ENCODE data around the gene PRKCA.

GRCh38 chr17:66726371-66726770, 424.0 kb downstream of the PRKCA start:
- TF ChIP-seq CTCF (conservative IDR thresholded peaks at IDR 0.05; ENCODE audit: low read depth in 2 of 2) (no peak), EZH2 (IDR thresholded peaks at IDR 0.05; ENCODE audit: low read depth, unreplicated experiment) (no peak), EZH2phosphoT487 (IDR thresholded peaks at IDR 0.05; ENCODE audit: unreplicated experiment) (no peak), CREB1 (CRISPR knock-in tag; IDR thresholded peaks at IDR 0.05; ENCODE audit: low read depth) (no peak), POLR2AphosphoS5 (IDR thresholded peaks at IDR 0.05; ENCODE audit: low read depth) (no peak), JUNB (IDR thresholded peaks at IDR 0.05; ENCODE audit: unreplicated experiment) (no peak), ZNF462 (CRISPR knock-in tag; IDR thresholded peaks at IDR 0.05) (no peak), STAT1 (IDR thresholded peaks at IDR 0.05; ENCODE audit: unreplicated experiment) (no peak), REST (IDR thresholded peaks at IDR 0.05; ENCODE audit: unreplicated experiment) (no peak), ETS1 (IDR thresholded peaks at IDR 0.05) (no peak), ZNF114 (CRISPR knock-in tag; IDR thresholded peaks at IDR 0.05) (no peak), ZNF331 (CRISPR knock-in tag; IDR thresholded peaks at IDR 0.05; ENCODE audit: low read depth) (no peak)
